HFF-Myc (cell line): Measurements from ENCODE around the gene WDR48.

Experiments
- DNase-seq: peaks from one replicate; pipeline ENCODE4 v3.0.0-alpha.2; 2011; ENCODE audit warnings: low read depth; ENCODE audit errors: extremely low read depth
- H3K4me3 ChIP-seq: replicated peaks from 2 replicates; pipeline ENCODE4 v1.5.1; 2011; ENCODE audit warnings: low read depth, mild to moderate bottlenecking, control low read depth, low read length
- CTCF ChIP-seq: IDR thresholded peaks from 2 replicates; pipeline ENCODE4 v1.5.1; 2012; ENCODE audit warnings: mild to moderate bottlenecking, low read depth, low read length, control low read depth; ENCODE audit errors: missing control alignments

Gene WDR48

GRCh38 chr3:39126532-39127071 is 74.8 kb downstream of the WDR48 start:
- peak; percentile 77 for TF ChIP-seq CTCF
- DNase-seq = peak; percentile 52
- no peak overlapping the region for H3K4me3 ChIP-seq

- DNase-seq = no peak
- no peak overlapping the region for H3K4me3 ChIP-seq
- no peak for TF ChIP-seq CTCF
Measured at GRCh38 chr3:39127269-39127907, 75.6 kb downstream of the WDR48 start.

- no peak overlapping the region for H3K4me3 ChIP-seq
- no peak for DNase-seq
- TF ChIP-seq CTCF = no peak
Measured at GRCh38 chr3:39127908-39128304, 76.1 kb downstream of the WDR48 start.

- TF ChIP-seq CTCF = no peak
- H3K4me3 ChIP-seq = no peak overlapping the region
Measured at GRCh38 chr3:39128951-39129350, 77.1 kb downstream of the WDR48 start.

GRCh38 chr3:39130026-39130425 is 78.2 kb downstream of the WDR48 start:
- no peak for TF ChIP-seq CTCF

More at GRCh38 chr3:39128951-39129350, 77.1 kb downstream of the WDR48 start:
- DNase-seq = no peak

GRCh38 chr3:39130693-39131265 is 79.0 kb downstream of the WDR48 start:
- no peak for DNase-seq
- TF ChIP-seq CTCF = no peak
- H3K4me3 ChIP-seq = no peak overlapping the region

More at GRCh38 chr3:39130026-39130425, 78.2 kb downstream of the WDR48 start:
- no peak overlapping the region for H3K4me3 ChIP-seq
- no peak for DNase-seq
